Measurements from ENCODE around the gene STX8.

- TF ChIP-seq POLR2A (IDR thresholded peaks at IDR 0.05) (no peak), CTCF (IDR thresholded peaks at IDR 0.05) (no peak)
Observed at GRCh38 chr17:9451934-9452333, 123.7 kb downstream of the STX8 start.

Measured in Peyer's patch (tissue), 4 donors.